Liver (tissue), 3 donors: ENCODE data around the gene TBL1X.

Experiments used
- ATF3 ChIP-seq: IDR thresholded peaks from 2 replicates; pipeline ENCODE4 v1.6.1; 2016; ENCODE audit warnings: antibody characterized with exemption
- CTCF ChIP-seq: fragments of 150-350 bp; IDR thresholded peaks from 2 replicates; pipeline ENCODE4 v1.5.1; 2017; ENCODE audit warnings: improper control_type of control experiment, low read depth, low read length; ENCODE audit not compliant: missing input control
- EGR1 ChIP-seq, 2 donors: IDR thresholded peaks; 2 replicates each; pipeline ENCODE4 v1.6.1; 2016 to 2018; ENCODE audit warnings: antibody characterized with exemption in 2 of 2, low read depth in 2 of 2
- FOXA1 ChIP-seq: IDR thresholded peaks from 2 replicates; pipeline ENCODE4 v1.6.1; 2016; ENCODE audit warnings: antibody characterized with exemption
- MAX ChIP-seq: IDR thresholded peaks from 2 replicates; pipeline ENCODE4 v1.6.1; 2016; ENCODE audit warnings: antibody characterized with exemption
- NR2F2 ChIP-seq: IDR thresholded peaks from 2 replicates; pipeline ENCODE4 v1.6.1; 2016; ENCODE audit warnings: antibody characterized with exemption
- RAD21 ChIP-seq, 2 donors: IDR thresholded peaks; 2 replicates each; pipeline ENCODE4 v1.6.1; 2016; ENCODE audit warnings: antibody characterized with exemption in 2 of 2, mild to moderate bottlenecking in 2 of 2
- REST ChIP-seq: IDR thresholded peaks from 2 replicates; pipeline ENCODE4 v1.6.1; 2016; ENCODE audit warnings: antibody characterized with exemption, mild to moderate bottlenecking
- SP1 ChIP-seq: IDR thresholded peaks from 2 replicates; pipeline ENCODE4 v1.6.1; 2018; ENCODE audit warnings: antibody characterized with exemption, mild to moderate bottlenecking
- TAF1 ChIP-seq: conservative IDR thresholded peaks from 2 replicates; pipeline ENCODE4 v1.6.1; 2016; ENCODE audit warnings: antibody characterized with exemption, mild to moderate bottlenecking
- YY1 ChIP-seq: IDR thresholded peaks from 2 replicates; pipeline ENCODE4 v1.6.1; 2016; ENCODE audit warnings: antibody characterized with exemption, mild to moderate bottlenecking
- ZBTB33 ChIP-seq: IDR thresholded peaks from 2 replicates; pipeline ENCODE4 v1.6.1; 2016; ENCODE audit warnings: antibody characterized with exemption
- donor health status: healthy.
- donor health status: healthy.

- TF ChIP-seq CTCF (no peak), MAX (no peak), TAF1 (no peak), RAD21 (IDR thresholded peaks at IDR 0.05) (no peak), ZBTB33 (no peak), FOXA1 (no peak), ATF3 (no peak), NR2F2 (no peak), YY1 (no peak), EGR1 (IDR thresholded peaks at IDR 0.05; ENCODE audit: low read depth in 2 of 2) (no peak), SP1 (no peak), REST (no peak)
These were observed 178.9 kb downstream of the TBL1X start for GRCh38 chrX:9643807-9644206.
